ENCODE results near the gene ARHGEF26.

The ARHGEF26 gene

GRCh38 chr3:154307363-154307762 lies 186.2 kb downstream of the ARHGEF26 start:
- no peak for TF ChIP-seq CSRNP3 (CRISPR knock-in tag; IDR thresholded peaks at IDR 0.05)
- TF ChIP-seq OSR1 (CRISPR knock-in tag; IDR thresholded peaks at IDR 0.05): no peak
- no peak for TF ChIP-seq ZNF8 (CRISPR knock-in tag; IDR thresholded peaks at IDR 0.05)
- TF ChIP-seq ZNF70 (CRISPR knock-in tag; IDR thresholded peaks at IDR 0.05): no peak
- no peak for TF ChIP-seq ISL1 (CRISPR knock-in tag; IDR thresholded peaks at IDR 0.05)
- TF ChIP-seq, protein P1, sequence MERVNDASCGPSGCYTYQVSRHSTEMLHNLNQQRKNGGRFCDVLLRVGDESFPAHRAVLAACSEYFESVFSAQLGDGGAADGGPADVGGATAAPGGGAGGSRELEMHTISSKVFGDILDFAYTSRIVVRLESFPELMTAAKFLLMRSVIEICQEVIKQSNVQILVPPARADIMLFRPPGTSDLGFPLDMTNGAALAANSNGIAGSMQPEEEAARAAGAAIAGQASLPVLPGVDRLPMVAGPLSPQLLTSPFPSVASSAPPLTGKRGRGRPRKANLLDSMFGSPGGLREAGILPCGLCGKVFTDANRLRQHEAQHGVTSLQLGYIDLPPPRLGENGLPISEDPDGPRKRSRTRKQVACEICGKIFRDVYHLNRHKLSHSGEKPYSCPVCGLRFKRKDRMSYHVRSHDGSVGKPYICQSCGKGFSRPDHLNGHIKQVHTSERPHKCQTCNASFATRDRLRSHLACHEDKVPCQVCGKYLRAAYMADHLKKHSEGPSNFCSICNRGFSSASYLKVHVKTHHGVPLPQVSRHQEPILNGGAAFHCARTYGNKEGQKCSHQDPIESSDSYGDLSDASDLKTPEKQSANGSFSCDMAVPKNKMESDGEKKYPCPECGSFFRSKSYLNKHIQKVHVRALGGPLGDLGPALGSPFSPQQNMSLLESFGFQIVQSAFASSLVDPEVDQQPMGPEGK (CRISPR knock-in tag; IDR thresholded peaks at IDR 0.05; ENCODE audit: borderline replicate concordance): no peak
- no peak for TF ChIP-seq CSDC2 (CRISPR knock-in tag; IDR thresholded peaks at IDR 0.05)
- no peak for ATAC-seq
